Measurements from ENCODE around the gene SIGLEC8. TPM values are rescaled to one million over a fixed set of nuclear protein-coding genes. Genes with fewer than 3 reads are reported as not detected.

Gene SIGLEC8
- total RNA-seq, 1 donor from 2014 or later = not detected

GRCh38 chr19:51402117-51402516 lies 56.1 kb downstream of the SIGLEC8 start:
- Mint-ChIP-seq H3K36me3 (ENCODE audit: low read depth) (peaks cover 17% of the 10 kb centered on the region), H3K4me1 (peaks cover 5% of the 10 kb centered on the region), H3K27ac (ENCODE audit: unreplicated experiment) (no peak overlapping the region), H3K27me3 (ENCODE audit: low read depth) (no peaks in the 10 kb centered on the region), H3K9me3 (peaks cover 18% of the 10 kb centered on the region), H3K4me3 (no peak overlapping the region)
- no peak for TF ChIP-seq CTCF (conservative IDR thresholded peaks at IDR 0.05)
- DNase-seq (ENCODE audit: low read depth, low spot score) = no peak

Other genes starting within 250 kb of the SIGLEC8 start
- gene CD33, start 233.4 kb downstream of the SIGLEC8 start, total RNA-seq = not detected in 2 replicates
- not detected in 2 replicates for gene SIGLECL1, start 207.4 kb downstream of the SIGLEC8 start, total RNA-seq
- 17.4 and 18.1 TPM in 2 replicates for gene IGLON5, start 146.8 kb downstream of the SIGLEC8 start, total RNA-seq
- 3.1 and 3.5 TPM in 2 replicates for gene VSIG10L, start 116.3 kb downstream of the SIGLEC8 start, total RNA-seq
- 41.1 and 42.4 TPM in 2 replicates for gene ETFB, start 92.1 kb downstream of the SIGLEC8 start, total RNA-seq
- gene CLDND2, start 89.5 kb downstream of the SIGLEC8 start, total RNA-seq = 0.84 and 1.1 TPM in 2 replicates
- gene NKG7, start 85.8 kb downstream of the SIGLEC8 start, total RNA-seq = not detected in 2 replicates
- gene LIM2, start 70.5 kb downstream of the SIGLEC8 start, total RNA-seq = not detected in 2 replicates
- 0.23 and 0.50 TPM in 2 replicates for gene C19orf84, start 67.9 kb downstream of the SIGLEC8 start, total RNA-seq
- not detected in 2 replicates for gene SIGLEC10, start 40.8 kb downstream of the SIGLEC8 start, total RNA-seq
- gene CEACAM18, start 20.1 kb upstream of the SIGLEC8 start, total RNA-seq = not detected in 2 replicates
- not detected in 2 replicates for gene SIGLEC12, start 43.3 kb upstream of the SIGLEC8 start, total RNA-seq
- not detected in 2 replicates for gene SIGLEC6, start 73.2 kb upstream of the SIGLEC8 start, total RNA-seq
- 12.9 and 15.8 TPM in 2 replicates for gene ZNF175, start 112.8 kb upstream of the SIGLEC8 start, total RNA-seq
- gene SIGLEC5, start 171.9 kb upstream of the SIGLEC8 start, total RNA-seq = not detected in 2 replicates
- gene SIGLEC14, start 188.4 kb upstream of the SIGLEC8 start, total RNA-seq = not detected in 2 replicates
- 3.0 and 4.2 TPM in 2 replicates for gene SPACA6, start 234.9 kb upstream of the SIGLEC8 start, total RNA-seq

Data from neural crest cell (in vitro differentiated cells).